NCI-H1417 (cell line): ENCODE data around the gene C2CD4C.
"Not testable (repeated sequence)": the region's sequence is repeated elsewhere in the genome, so short reads cannot be mapped to it uniquely, and the experiment has no call there.

Source experiments
- DNase-seq, 3 experiments: peaks; one replicate each; lab custom pipeline; 2025; lab: John Stamatoyannopoulos, UW

The C2CD4C gene

DNA sequence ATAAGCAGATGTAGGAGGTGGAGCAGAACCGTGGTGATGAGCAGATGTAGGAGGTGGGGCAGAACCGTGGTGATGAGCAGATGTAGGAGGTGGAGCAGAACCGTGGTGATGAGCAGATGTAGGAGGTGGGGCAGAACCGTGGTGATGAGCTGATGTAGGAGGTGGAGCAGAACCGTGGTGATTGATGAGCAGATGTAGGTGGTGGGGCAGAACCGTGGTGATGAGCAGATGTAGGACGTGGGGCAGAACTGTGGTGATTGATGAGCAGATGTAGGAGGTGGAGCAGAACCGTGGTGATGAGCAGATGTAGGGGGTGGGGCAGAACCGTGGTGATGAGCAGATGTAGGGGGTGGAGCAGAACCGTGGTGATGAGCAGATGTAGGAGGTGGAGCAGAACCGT is 27.0 kb downstream of the C2CD4C start:
- DNase-seq: not testable (repeated sequence)

DNA sequence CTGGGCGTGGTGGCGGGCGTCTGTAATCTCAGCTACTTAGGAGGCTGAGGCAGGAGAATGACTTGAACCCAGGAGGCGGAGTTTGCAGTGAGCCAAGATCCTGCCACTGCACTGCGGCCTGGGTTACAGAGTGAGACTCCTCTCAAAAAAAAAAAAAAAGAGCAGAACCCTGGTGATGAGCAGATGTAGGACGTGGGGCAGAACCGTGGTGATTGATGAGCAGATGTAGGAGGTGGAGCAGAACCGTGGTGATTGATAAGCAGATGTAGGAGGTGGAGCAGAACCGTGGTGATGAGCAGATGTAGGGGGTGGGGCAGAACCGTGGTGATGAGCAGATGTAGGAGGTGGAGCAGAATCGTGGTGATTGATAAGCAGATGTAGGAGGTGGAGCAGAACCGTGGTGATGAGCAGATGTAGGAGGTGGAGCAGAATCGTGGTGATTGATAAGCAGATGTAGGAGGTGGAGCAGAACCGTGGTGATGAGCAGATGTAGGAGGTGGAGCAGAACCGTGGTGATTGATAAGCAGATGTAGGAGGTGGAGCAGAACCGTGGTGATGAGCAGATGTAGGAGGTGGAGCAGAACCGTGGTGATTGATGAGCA is 28.2 kb downstream of the C2CD4C start:
- not testable (repeated sequence) for DNase-seq

DNA sequence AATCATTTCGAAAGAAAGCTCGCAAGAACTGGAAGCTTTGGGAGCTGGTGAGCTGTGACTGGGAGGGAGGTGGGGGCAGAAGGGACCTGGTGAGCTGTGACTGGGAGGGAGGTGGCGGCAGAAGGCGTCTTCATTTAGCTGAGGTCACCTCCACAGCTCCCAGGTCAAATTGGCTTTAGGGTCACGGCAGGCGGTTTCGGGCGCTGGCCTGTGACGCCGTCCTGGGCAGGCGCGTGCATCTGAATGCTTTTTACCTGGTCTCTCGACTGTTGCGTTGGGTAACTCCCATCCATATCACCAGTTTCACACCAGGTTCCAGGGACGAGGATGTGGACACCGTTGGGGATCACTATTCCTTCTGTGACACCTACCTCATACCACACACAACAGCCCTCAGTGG is 29.2 kb downstream of the C2CD4C start:
- no peak for DNase-seq

DNA sequence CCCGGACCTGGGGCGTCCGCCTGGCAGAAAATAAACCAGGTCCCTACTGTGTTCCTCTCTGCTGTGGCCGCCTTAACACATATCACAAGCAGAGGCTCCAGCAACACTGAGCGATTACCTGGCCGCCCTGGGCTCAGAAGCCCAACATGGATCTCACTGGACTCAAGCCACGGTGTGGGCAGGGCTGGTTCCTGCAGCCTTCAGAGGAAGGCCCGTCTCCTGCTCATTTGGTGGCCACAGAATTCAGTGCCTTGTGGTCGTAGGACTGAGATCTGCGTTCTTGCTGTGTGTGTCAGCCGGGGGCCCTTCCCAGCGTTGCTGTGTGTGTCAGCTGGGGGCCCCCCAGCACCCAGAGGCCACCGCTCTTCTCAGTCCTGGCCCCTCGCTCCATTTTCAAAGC is 30.2 kb downstream of the C2CD4C start:
- DNase-seq: no peak

DNA sequence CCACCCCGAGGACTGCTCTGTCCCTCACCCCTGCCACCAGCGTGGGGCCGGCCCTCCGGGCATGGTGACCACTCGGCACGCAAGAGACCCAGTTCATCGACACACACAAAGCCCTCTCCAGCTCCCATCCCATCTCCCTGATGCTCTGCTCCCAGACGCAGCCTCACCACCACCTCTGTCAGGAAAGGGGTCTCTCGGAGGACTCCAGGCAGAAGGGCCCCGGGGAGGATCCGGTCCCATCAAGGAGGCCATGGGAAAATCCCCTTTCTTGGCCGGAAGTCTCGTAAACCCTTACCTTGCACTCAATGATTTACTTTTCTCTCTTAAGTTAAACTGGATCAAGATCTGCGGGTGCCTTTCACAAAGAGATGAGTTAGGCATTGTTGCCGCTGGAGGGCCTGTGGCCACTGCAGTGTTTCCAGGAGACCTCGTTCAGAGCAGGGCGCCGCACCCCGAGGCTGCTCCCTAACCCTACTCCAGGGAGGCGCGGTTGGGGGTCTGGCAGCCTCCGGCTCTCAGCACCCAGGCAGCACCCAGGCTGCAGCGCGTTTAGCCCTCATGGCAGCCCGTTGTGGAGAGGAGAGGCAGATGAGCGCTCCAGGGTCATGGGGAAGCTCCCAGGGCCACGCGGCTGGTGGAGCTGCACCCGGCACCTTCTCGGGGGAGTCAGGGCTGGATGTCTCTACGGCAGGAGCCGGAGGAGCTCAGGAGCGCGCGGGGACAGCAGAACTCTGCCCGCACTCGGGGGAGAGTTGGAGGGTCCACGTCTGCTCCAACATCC is 31.0 kb downstream of the C2CD4C start:
- no peak for DNase-seq

DNA sequence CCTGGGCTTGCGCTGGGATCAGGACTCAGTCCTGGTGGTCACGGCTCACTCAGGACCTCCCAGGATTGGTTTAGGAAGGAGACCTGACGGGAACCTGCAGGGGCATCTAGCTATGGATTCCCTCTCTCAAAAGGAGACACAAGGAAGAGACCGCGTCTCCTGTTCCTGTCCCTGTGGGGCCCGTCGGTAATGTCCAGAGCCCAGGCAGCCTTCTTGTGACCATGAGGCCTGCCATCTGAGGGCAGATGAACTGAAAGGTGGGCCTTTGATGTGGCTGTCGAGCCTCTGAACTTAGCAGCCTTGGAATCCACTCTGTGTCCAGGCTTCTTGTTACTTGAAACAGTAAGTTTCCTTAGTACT is 32.9 kb downstream of the C2CD4C start:
- DNase-seq: no peak

DNA sequence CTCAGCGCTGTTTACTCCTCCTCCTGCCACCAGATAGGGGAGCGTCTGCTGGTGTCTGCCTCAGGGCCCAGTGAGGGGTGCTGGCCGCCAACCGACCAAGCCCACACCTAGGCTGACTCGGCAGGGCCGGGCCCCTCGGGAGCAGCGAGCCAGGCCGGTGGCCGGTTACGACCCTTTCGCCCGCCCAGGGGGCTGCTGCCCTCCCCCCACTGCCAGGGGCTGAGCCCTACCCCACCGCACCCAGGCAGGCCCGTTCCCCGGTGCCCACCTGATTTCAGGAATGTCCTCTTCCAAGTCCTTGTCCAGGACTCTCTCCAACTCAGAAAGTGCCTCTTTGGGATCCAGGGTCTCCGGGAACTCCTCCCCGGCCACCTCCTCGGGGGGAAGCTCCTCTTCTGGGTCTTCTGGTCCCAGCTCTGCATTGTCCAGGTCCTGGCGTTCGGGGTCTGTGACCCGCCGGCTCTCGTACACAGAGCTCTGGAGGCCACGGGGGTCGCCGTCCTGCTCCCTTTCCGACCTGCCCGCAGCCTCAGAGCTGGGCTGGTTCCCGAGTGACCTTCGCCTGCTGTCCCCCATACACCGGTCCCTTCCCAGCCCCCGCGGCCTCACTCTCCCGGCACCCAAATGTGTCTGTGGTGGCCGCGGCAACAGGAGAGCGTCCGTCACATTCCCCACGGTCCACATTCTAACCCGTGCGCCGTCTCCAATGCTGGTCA is 33.4 kb downstream of the C2CD4C start:
- DNase-seq: no peak

DNA sequence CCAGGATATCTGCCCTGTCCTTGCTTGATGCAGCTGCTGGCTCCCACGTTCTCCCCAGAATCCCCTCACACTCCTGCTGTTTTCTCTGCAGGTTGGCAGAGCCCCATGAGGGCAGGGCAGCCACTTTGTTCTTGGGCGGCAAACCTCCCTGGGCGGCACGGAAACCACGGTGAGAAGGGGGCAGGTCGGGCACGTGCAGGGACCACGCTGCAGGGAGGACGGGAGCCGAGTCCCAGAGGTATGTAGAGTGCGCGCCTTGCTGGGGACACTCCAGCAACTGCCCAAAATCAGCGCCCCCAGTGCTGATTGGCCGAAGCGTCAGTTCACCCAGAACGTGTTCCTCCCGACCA is 34.1 kb downstream of the C2CD4C start:
- no peak for DNase-seq

DNA sequence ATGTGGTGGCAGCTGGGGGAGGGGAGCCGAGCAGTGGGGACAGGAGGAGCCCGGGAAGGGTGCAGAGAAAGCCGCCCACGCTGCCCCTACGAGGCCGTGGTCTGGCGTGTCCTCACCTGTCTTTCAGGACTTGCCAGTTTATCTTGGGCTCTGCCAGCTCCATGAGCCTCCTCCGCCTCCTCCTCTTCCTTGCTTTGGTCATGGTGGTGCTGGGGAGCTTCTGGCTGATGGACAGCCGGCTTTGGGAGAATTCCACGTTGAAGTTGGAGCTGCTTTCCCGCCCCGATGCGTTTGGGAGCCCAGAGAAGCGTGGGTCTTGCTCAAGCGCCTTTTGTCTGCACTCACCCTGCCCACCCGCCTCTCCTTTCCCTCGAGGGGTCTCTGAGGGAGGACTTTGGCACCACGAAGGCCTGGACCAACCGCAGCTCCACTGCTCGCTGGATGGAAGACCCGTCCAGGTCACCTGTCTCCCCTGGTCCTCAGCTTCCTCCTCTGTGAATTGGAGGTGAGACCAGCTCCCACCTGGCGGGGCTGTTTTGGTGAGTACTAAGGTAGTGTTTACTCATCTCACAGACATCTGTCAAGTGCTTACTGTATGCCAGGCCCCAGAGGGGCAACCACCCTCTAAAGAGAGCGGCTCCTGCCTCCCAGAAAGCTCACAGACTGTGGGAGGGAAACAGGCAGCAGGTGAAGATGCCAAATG is 34.6 kb downstream of the C2CD4C start:
- peak in 2 of 3 experiments; percentile 57 to 72 for DNase-seq

DNA sequence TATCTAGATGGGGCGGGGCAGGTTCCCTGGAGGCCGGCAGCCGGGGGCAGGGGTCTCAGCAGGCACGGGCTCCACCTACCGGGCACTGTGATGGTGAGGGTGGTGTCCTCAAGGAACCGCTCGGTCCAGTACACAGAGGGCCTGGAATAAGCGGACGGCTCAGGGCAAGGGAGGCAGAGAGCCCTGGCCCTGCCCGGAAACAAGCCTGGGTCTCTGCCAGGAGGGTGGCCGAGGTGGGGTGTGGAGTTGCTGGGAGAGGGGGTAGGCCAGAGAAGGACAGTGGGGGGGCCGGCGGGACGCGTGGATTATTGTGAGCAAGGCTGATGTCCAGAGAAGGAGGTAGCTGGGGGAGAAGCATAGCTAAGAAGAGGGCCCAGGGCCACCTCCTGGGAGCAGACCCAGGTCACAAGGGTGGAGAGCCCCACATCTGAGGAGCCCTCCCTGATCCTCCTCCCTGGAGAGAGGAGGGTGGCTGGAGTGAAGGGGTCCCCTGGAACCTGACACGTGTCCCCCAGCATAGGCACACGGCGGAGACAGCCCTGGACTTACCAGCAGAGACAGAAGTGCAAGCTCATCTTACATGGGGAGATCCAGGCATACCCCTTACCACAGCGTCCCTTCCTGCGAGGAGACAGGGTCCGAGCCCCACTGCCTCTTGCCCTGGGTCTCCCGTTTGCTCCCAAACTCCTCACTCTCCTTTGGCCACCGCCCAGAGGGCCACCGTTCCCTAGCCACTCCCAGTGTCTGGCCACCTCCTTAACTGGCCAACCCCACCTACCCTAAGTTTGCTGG is 35.4 kb downstream of the C2CD4C start:
- DNase-seq: no peak

DNA sequence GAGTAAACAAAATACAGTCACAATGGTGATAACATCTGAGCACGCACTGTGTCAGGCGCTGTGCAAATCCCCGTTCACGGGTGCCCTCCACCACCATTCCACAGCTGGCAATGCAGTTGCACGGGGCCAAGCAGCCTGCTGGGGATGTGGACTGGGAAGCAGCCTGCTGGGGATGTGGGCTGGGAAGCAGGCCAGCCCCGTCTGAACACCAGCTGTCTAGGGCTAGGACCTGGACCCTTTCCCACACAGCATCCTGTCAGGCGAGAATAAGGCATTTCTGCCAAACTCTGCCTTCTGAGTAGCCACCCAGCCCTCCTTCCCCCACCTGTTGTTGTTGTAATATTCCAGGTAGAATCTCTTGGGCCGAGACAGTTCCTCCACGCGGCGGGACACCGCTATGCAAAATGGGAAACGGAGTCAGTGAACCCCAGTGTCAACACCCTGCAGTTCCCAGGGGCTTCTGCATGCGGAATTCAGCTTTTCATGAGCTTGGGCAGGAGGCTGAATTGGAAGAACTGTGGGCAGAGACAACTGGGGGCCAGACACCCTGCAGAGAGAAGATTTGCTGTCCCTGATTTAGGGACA is 36.5 kb downstream of the C2CD4C start:
- DNase-seq: peak in 2 of 3 experiments; percentile 64 to 77

DNA sequence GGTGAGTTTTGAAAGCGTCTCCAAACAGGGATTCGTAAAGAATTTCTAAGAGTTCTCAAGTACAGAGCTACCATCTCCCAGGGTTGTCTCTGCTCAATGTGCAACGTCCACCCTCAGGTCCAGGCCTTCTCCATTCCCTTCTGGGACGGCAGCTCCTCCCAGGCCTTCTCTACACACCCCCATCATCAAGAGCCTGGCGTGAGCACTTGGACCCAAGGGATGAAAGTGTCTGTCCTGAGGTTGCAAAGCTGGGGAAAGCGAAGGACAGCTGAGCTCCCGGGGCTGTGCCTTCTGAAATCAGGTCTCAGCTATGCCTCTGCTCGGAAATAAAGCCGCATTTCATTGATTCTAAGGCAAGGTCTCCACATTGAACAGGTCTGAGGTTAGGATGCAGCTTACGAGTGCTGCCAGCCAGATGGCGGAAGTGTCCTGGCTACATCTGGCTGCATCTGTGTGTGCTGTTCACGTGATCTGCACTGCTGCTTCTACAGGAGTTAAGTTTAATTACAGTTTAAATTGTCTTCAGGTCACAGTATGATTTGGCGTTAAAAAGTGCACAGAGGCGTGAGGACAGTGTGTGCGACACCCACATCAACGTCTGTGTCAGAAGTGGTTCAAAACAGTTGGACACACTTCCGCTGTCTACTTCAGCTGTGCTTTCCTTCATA is 37.3 kb downstream of the C2CD4C start:
- DNase-seq: peak in 2 of 3 experiments; percentile 64 to 86

DNA sequence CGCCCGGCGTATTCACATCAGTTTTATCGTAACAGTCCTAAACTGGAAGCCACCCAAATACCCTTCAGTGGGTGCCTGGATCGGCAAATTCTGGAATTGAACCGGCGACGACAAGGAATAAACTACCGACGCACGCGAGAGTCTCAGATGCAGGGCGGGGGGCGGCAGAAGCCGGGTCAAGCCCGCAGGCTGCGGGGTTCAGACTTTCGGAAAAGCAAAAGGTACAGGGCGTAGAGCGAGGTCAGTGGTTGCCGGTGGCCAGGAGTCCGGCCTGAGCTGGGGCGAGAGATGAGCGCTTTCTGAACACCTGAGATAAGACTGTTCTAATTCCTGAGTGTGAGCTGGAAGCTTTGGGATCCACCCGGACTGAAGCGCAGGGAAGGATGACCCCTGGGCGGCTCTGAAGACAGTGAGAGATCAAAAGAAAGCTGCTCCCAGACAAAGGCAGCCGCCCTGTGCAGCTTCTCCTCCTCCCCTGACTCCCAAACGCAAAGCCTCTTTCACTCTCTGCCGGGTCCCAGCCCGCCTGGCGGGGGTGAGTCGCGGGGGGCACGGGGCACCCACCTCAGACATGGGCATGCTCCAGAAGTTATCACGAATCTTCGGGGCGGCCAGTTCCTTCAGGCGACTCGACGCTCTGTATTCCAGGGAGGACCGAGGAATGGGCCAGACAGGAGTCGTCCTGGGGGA is 38.2 kb downstream of the C2CD4C start:
- DNase-seq: no peak

DNA sequence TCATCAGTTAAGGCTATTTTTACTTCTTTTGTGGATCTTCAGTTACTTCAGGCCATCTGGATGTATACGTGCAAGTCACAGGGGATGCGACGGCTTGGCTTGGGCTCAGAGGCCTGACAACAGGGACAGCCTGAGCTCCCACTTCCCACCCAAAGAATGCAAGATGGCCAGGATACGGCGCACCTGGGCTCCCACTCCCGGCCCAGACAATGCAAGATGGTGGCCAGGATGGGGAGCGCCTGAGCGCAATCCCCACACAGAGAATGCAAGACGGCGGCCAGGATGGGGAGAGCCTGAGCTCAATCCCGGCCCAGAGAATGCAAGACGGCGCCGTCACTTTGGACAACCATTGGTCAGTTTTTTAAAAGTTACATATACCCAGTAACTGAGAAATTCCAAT is 39.1 kb downstream of the C2CD4C start:
- no peak for DNase-seq

DNA sequence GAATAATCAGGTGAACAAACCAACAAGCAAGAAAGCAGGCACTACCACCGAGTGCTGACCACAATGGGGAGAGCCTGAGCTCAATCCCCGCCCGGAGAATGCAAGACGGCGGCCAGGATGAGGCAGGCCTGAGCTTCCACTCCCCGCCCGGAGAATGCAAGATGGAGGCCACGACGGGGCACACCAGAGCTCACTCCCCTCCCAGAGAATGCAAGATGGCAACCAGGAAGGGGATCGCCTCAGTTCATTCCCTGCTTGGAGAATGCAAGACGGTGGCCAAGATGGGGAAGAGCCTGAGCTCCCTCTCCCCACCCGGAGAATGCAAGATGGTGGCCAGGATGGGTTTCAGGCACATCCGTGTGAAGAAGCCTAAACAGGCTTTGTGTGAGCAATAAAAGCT is 39.7 kb downstream of the C2CD4C start:
- no peak for DNase-seq

DNA sequence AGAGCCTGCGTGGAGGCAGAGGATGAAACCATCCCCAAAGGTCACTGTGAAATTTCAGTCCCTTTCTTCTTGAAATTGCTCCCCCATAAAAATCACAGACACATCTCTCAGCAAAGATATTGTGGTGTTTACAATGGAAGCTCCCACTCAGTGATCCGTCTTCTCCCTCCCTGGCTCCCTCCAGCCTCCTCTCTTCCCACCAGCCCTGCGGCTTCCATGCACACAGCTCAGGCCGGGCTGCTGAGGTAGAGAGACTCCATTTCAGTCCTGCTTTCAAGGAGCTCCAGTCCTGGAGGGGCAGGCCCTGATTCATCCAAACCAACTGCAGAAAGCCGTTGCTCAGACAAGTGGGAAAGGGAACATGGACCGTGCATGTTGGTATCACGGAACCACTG is 40.3 kb downstream of the C2CD4C start:
- no peak for DNase-seq

DNA sequence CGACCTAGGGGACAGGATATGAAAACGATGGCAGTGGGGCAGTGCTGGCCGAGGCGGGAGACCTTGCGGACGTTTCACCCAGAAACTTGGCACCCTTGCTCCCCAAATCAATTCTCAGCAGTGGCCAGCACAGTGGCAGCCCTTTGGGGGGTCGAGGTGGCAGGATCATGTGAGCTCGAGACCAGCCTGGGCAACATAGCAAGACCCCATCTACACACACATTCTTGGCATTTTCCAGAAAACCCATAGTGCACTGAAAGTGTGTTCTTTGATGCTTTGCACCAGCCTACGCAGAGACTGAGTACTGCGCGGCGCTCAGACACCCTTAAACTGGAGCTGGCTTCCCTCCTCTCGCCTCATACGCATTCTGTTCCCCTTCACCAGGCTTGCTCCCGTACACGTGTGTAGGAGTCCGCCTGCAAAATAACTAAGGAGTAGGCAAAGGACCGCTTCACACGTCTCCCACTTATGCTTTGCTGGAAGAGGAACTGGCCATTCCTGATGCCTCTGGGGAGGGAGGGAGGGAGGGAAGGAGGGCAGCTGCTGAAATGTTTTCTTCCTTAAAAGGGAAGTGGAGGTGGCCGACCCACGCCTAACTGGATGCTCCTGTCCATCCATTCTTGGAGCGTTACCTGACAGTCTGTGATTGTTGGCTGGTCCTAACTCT is 40.9 kb downstream of the C2CD4C start:
- DNase-seq: no peak

DNA sequence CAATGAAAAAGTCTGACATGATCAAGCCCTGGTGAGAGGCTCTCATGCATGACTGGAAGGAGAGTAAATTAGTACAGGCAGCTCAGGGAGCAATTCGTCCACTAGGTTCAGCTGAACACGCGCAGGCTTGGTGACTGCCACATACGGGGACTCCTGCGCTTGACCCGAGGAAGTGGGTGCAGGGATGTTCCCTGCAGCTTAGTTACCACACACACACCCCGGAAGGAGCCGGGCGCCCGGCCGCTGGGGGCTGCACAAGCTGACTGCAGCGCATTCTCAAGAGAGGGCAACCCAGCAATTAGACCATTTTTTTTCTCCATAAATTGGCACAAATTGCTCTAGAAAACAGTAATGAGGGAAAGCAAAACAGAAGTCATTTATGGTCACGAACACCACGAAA is 41.4 kb downstream of the C2CD4C start:
- peak in 1 of 3 experiments; percentile 69 for DNase-seq

DNA sequence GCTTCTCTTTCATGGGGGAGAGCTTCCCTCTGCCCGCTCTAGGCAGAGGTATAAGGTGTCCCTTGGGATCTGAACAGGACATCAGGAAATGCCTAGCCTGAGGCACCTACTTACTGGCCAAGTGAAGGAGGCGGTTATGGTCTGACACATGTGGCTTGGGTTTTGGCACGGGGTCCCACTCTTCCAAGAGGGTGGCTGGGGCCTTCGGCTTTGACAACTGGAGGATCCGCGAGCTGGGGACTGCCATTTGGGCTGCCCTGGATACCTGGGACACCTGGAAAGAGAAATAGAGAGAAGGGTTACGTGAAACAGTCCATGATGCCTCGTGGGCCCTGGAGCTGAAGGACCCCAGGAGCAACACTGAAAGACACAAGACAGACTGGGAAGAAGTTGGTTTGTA is 42.0 kb downstream of the C2CD4C start:
- no peak for DNase-seq
